ENCODE measurements around the gene COL18A1.

COL18A1 gene

DNA sequence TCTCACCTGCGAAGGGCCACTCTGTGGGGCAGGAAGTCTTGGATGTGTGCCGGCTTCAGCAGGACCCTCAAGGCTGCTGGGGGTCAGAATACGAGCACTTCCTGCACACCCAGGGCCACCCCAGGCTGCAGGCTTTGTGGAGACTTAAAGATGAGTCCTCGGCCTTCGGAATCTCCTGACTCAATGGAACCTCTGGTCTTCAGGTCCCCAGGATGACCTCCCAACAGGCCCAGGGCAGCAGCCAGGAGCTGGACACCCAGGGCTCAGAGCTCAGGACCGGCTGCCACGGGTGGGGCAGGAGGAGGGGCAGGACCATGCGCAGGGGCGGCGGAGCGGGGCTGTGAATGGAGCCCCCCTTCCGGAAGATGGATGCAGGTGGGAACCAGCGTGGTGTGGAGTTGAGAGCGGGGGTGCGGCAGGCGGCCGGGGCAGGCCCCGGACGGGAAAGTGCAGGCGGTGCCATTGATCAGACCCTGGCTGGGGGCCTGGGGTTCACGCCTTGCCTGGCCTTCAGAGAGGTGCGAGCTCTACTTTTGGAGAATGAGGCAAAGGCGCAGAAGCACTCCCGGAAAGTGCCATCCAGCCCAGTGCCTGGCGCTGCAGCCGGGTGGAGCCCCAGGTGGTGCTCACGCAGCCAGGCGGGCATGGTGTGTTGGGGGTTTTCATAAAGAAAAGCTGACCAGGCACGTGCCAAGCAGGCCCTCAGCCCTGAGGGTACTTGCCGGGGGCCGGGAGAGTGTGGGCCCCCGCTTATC lies 10.4 kb downstream of the COL18A1 start:
- DNase-seq = no peak

GRCh38 chr21:45415943-45416611 lies 11.1 kb downstream of the COL18A1 start:
- no peak for DNase-seq

DNA sequence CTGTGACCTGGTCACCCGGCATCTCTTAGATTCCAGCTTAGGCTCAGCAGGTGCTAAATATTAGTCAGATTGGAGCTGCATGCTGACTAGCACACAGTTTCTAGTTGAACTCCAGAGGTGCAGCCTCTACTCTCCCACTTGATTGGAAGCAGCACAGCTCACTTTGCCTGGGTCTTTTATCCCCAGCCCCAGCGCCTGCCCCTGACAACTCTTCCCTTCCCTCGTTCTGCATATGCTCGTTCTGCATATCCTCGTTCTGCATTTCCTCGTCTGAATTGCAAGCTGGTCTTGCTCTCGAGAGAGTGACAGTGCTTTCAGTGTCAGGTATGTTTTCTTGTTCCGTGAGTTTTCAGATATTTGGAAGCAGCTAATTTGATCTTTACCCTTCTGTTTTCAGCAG lies 11.7 kb downstream of the COL18A1 start:
- DNase-seq = no peak

DNA sequence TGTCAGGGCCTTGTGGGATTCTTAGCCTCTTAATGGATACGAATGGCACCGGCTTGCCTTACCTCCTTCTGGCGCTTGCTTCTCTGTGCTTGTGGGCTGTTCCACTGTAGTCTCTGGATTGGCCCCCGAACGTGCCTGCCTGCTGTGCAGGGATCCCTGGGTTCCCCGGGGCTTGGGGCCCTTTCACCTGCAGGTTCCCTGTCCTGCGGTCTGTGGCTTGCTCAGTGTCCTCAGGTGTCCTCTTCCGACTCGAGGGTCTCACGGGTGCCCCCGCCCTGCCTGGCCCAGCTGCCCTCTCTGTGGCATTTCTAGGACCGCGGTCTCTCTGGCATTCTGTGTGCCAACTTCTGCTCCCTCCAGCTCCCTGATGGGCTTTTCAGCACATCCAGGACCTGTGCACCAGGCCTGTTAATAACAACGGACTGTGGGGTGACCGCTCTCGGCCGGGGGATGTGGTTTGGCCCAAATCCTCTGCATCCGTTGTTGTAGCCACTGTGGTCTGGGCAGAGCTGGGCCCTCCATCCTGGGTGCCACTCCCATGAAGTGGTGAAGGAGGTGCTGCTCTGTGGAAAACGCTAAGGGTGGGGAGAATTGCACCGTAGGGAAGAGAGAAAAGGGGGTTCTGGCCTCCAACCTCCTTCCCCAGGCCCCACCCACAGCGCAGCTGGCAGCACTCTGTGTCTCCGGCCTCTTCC lies 12.4 kb downstream of the COL18A1 start:
- DNase-seq = no peak

DNA sequence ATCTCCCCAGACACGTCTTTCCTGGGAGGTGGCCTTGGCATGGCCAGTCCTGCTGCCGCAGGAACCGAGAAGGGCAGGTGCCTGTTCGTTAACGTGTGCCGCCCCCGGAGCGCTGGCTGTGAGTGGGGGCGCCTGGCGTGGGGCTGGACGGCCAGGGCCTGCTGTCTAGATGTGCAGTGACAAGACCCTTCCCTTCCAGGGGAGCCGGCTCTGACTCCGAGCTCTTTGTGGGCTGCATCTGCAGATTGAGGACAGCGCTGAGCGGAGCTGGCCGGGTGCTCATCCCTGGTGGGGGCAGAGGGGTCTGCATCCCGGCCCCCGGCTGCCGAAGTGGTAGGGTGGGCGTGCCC lies 13.0 kb downstream of the COL18A1 start:
- DNase-seq = no peak

- no peak for DNase-seq
Observed at GRCh38 chr21:45418301-45419071, 13.5 kb downstream of the COL18A1 start.

DNA sequence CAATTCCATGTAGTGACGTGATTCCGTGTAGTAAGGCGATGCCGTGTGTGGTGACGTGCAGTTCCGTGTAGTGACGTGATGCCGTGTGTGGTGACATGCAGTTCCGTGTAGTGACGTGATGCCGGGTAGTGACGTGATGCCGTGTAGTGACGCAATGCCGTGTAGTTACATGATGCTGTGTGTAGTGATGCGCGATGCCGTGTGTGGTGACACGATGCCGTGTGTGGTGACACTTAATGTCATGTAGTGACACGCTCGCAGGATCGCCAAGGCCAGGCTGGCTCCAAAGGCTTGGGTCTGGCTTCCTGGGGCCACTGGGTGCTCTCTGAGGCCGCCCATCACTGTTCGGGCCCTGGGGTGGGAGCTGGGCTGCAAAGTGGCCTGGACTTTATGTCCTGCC lies 14.2 kb downstream of the COL18A1 start:
- DNase-seq = no peak

GRCh38 chr21:45420061-45421041 lies 15.4 kb downstream of the COL18A1 start:
- DNase-seq = no peak

- no peak for DNase-seq
Observed at GRCh38 chr21:45421071-45421845, 16.3 kb downstream of the COL18A1 start.

GRCh38 chr21:45421846-45422775 lies 17.1 kb downstream of the COL18A1 start:
- DNase-seq = no peak

DNA sequence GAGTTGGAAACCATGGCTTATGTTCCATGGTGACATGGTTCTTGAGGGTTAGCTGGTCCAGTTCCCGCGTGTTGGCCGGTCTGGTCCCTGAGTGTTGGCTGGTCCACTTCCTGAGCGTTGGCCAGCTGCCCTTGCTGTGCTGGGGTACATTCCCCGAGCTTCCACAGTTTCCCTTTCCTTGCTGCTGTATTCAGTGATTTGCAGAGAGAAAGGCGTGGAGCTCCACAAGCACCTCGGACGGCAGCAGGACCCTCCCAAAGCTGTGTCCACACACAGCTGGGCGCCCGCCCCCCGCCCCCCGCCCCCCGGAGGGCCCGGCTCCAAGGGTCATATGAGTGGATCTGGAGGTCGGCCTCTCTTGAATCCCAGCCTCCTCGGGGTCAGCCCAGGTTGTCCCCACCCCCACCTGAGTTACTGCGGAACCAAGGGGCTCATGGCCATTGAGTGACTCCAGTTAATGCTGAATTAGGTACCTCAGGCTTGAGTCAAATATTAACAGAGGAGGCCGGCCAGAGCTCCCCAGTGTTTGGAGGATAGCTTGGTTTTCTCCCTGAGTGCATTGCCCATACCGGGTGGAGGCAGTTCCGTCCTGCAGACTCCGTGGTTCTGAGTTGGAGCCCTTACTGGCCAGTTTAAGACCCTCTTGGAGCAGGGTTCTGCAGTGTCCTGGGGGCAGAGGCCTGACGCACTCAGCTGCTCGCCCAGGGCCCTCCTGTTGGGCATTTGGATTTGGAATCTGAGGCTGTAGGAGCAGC lies 18.4 kb downstream of the COL18A1 start:
- DNase-seq = no peak

DNA sequence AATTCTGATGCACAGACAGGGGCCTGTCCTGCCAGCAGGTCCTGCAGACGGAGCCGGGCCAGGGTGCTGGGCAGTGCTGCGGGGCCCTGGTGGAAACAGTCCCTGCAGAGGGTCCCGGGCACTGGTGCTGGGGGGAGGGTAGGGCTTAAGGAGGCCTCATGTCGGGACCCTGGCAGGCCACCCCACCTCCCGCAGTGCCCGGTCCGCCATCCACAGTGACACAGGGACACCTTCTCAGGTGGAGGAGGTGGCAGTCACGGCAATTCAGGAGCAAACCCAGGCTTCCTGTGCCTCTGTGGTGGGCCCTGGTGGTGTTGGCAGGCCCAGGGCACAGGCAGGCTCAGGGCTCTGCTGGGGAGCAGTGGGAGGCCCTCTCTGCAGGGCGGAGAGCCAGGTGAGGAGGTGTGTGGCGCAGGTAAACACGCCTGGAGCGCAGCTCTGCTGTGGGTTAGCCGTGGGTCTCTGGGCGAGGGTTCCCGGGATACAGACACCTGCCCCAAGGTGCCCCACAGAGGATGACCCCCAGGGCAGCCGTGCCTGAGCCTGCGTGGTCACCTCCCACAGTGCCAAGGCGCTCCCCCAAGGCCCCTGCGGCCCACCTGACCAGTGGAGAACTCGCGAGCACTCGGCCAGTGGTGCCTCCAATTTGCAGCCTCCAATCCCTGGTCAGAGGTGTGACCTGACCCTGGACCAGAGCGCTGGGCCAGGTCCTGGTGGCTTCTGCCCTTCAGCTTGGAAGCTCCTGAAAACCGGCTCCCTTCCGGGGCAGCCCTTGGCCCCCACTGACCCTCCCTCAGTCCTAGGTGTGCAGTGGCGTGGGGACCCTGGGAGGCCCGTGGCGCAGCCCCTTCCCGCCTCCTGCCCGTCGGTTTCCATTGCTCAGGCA lies 19.2 kb downstream of the COL18A1 start:
- no peak for DNase-seq

GRCh38 chr21:45424854-45425795 lies 20.2 kb downstream of the COL18A1 start:
- DNase-seq = no peak

GRCh38 chr21:45427331-45428271 lies 22.6 kb downstream of the COL18A1 start:
- no peak for DNase-seq

GRCh38 chr21:45428534-45428933 lies 23.6 kb downstream of the COL18A1 start:
- no peak for DNase-seq

Measured in activated CD4-positive, CD25-positive, alpha-beta regulatory T cell treated with anti-CD3 and anti-CD28 coated beads, Interleukin-2, amount 50 U/mL, for 72 hours (primary cell).